ENCODE measurements around the gene RGS7.

GRCh38 chr1:240883490-240883889, 473.5 kb downstream of the RGS7 start:
- TF ChIP-seq POLR2A (IDR thresholded peaks at IDR 0.05): no peak
- no peak for TF ChIP-seq CTCF (IDR thresholded peaks at IDR 0.05)
- no peak for TF ChIP-seq POLR2AphosphoS5 (IDR thresholded peaks at IDR 0.05; ENCODE audit: insufficient read depth in 1 of 2, low read depth in 1 of 2)

All from vagina (tissue), 2 donors.